Activated CD4-positive, alpha-beta T cell treated with anti-CD3 and anti-CD28 coated beads, Interleukin-2, amount 50 U/mL, for 1 hour (primary cell): ENCODE results near the gene GALNT10.
A peak's percentile ranks its signal among the peaks of the same experiment; 100 is the strongest.

Experiments
- DNase-seq: peaks from one replicate; pipeline ENCODE4 v3.0.0-alpha.2; 2020

Gene GALNT10

GRCh38 chr5:154449786-154450185, 259.3 kb downstream of the GALNT10 start:
- no peak for DNase-seq

- no peak for DNase-seq
These were observed 261.4 kb downstream of the GALNT10 start for GRCh38 chr5:154451957-154452356.

GRCh38 chr5:154455585-154455984, 265.1 kb downstream of the GALNT10 start:
- DNase-seq: no peak

- DNase-seq: no peak
These were observed 266.0 kb downstream of the GALNT10 start for GRCh38 chr5:154456540-154456939.

GRCh38 chr5:154459015-154459414, 268.5 kb downstream of the GALNT10 start:
- DNase-seq: no peak

- DNase-seq: no peak
These were observed 269.6 kb downstream of the GALNT10 start for GRCh38 chr5:154460172-154460571.

GRCh38 chr5:154461531-154461930, 271.0 kb downstream of the GALNT10 start:
- DNase-seq: no peak

- DNase-seq: no peak
These were observed 273.9 kb downstream of the GALNT10 start for GRCh38 chr5:154464438-154464837.

- DNase-seq: no peak
These were observed 274.6 kb downstream of the GALNT10 start for GRCh38 chr5:154465169-154465568.

GRCh38 chr5:154466147-154466546, 275.6 kb downstream of the GALNT10 start:
- no peak for DNase-seq

- DNase-seq: no peak
These were observed 276.1 kb downstream of the GALNT10 start for GRCh38 chr5:154466671-154467070.

GRCh38 chr5:154467655-154468354, 277.3 kb downstream of the GALNT10 start:
- DNase-seq: peak; percentile 72

- no peak for DNase-seq
These were observed 279.6 kb downstream of the GALNT10 start for GRCh38 chr5:154470137-154470536.
